NCI-H510A treated with DMSO at 0.1 percent for 48 hours (cell line): ENCODE data around the gene VENTX.

Experiments used
- DNase-seq: peaks from one replicate; lab custom pipeline; 2025; lab: John Stamatoyannopoulos, UW

VENTX gene

DNA sequence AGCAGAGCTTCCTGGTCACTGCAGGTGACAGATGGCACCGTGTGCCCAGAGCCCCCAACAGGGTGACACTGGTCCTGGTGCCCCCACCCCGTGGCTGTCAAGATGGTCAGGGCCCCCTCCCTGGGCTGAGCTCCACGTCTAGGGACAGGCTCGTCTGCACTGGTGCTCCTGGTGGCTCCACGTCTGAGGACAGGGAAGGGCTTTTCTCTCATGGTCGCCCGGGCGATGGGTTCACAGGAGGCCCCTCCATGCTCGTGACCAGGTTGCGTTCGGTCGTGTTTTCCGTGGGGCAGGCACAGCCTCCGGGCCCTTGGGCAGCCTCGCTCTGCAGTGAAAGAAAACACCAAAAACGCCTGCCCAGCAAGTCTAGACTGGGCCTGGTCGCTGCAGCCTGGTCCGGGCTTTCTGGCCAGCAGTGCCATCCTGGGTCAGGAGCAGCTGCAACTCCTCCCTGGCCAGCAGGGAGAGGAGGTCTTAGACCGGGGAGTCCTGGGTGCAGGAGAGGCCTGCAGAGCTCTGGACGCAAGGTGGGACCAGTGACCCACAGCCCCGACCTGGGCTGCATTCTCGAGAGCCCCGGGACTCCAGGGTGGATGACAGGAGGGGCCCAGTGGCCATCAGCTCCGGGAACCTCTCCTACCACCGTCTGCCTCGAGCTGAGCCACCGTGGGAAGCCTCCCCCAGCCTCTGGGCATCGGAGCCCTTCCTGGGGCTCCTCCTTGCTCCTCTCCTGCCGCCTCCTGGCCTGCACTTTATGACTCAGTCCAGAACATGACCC, 35.5 kb upstream of the VENTX start:
- DNase-seq = no peak

DNA sequence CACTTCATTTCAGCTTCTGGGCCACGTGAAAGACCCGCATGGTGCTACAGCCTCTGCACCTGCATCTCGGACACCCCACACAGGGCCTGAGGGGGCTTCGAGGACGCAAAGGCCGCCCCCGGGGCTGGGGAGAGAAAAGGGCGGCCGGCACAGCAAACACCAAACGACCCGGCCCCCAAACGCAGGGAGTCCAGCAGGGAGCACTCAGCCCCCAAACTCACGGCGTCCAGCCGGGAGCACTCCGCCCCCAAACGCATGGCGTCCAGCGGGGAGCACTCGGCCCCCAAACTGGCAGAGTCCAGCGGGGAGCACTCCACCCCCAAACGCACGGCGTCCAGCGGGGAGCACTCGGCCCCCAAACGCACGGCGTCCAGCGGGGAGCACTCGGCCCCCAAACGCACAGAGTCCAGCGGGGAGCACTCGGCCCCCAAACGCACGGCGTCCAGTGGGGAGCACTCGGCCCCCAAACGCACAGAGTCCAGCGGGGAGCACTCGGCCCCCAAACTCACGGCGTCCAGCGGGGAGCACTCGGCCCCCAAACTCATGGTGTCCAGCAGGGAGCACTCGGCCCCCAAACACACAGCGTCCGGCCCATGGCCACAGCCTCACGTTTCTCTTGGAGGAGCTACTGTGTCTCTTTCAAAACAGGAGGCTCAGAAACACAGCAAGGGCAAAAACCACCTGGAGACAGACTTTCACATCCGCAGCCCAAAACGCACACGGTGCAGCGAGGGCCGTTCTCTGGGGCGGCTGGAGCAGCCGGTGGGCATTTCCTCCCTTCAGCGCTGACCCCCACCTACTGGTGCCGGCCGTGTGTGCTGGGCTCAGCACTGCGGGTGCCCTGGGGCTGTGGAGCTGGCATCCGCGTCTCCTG, 34.6 kb upstream of the VENTX start:
- DNase-seq = no peak

DNA sequence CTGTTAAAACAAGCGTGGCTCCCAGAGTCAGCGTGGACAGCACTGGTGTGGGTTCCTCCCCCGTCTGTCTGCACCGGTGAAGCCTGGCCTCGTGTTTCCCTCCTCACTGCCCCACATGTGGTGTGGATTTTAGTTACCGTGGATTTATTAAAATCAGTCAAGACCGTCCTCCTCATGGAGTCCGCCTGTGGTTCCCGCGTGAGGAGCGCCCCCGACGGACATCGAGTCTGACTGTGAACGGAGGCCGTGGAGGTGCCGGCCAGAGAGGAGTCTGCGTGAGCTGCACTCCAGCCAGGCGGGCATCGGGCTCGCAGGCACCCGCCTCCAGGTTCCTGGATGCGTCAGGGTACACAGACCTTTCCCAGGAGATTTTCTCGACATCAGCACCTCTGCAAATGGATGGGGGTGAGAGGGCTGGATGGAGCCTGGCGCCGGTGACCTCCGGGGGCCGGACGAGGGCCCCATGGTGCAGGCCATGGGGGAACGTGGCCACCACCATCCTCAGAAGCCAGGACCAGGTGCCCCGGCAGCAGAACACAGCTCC, 33.9 kb upstream of the VENTX start:
- DNase-seq = no peak

DNA sequence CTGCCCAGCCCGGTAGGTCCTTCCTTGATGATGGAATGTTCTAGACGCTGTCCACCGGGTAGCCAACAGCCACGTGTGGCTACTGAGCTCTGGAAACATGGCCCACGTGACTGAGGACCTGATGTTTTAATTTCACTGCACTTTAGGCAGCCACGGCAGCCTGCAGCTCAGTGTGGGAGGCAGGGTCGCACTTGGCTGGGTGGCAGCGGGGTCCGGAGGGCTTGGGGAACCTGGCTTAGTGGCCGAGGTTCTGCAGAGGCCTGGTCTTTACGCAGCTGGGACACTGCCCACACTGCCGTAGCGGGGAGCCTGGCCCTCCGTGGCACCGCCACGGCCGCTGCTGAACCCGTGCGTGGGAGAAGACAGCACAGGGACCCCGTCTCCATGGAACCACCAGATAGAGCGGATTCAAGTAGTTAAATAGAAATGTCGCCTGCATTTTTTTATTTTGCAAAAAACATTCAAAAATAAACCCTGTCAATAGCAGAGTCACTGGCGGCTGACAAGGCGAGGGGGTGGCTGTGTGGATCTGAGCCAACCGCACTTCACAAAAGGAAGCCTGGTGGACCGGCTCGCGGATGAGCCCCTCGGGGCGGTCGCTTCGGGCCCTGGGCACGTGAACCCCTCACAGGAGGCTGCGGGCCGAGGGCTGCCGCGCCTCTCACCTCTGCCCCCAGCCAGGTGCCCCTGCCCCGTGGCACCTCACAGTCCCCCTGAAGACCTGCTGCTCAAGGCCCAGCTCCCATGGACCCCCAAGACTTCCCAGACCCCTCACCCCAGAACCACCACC, 33.2 kb upstream of the VENTX start:
- DNase-seq = no peak

- DNase-seq = no peak
These were observed 32.5 kb upstream of the VENTX start for GRCh38 chr10:133205146-133205545.

DNA sequence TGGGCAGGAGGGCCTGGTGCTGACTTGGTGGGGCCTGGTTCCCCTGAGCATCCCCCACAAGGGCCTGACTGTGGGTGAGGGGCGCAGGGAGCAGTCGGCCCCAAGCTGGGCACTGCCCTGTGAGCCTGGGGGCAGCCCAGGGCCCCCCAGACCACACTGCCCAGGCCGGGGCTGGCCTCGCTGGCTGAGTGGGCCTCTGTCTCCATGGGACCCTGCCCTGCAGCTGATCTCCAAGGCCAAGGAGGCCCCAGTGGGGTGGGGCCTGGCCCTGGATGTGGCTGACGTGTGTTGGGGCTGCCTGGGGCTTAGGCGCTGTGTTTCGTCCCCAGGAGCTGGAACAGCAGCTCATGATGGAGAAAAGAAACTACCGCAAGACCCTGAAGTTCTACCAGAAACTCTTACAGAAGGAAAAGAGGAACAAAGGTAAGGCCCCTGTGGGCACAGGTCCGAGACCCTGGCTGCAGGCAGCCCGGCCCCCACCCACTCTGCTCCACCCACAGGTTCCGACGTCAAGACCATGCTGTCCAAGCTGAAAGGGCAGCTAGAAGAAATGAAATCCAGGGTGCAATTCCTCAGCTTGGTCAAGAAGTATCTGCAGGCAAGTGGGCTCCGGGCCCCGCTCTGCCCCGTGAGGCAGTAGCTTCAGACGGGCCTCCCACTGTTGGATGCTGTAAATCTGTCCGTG, 31.2 kb upstream of the VENTX start:
- DNase-seq = no peak

DNA sequence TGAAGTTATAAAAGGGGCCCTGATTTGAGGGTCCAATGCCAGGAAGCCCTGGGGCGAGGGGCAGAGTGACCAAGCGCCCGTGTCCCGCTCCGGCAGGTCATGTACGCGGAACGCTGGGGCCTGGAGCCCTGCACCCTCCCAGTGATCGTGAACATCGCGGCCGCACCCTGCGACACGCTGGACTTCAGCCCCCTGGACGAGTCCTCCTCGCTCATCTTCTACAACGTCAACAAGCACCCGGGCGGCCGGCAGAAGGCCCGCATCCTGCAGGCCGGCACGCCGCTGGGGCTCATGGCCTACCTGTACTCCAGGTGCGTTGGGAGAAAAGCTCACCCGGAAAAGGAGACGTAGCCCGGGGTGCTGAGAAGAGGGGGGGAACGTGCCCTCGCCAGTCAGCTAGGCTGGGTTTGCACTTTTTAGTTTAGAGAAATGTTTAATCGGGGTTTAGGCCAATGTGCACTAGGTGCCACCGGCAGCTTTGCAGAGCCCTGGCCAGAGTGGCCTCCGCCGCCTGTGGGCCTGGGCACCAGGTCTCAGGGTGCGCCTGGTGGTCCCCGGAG, 30.5 kb upstream of the VENTX start:
- DNase-seq = no peak

- DNase-seq = no peak
These were observed 30.0 kb upstream of the VENTX start for GRCh38 chr10:133207627-133208026.

DNA sequence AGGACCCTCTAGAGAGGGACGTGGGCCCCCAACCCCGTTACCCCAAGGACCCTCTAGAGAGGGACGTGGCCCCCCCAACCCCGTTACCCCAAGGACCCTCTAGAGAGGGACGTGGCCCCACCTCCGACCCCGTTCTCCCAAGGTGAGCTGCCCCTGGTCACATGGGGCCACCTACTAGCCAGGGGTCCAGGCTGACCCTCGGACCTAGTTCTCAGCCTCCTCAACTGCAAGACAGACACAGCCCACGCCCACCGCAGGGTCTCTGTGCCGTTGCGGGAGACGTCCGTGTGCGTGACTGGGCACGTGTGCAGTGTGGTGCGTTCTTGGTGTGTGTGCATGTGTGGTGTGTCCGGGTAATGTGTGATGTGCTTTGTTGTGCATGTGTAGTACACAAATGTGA, 29.2 kb upstream of the VENTX start:
- DNase-seq = no peak

DNA sequence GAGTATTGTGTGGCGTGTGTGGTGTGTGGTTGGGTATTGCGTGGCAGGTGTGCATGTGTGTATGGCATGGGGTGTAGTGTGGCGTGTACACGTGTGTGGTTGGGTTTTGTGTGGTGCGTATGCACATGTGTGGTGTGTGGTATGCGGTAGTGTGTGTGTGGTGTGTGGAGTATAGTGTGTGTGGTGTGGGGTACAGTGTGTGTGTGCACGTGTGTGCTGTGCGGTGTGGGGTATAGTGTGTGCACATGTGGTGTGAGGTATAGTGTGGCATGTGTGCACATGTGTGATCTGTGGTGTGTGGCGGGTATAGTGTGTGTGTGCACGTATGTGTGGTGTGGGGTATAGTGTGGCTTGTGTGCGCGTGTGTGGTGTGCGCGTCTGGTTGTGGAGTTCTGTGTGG, 28.5 kb upstream of the VENTX start:
- no peak for DNase-seq

GRCh38 chr10:133209641-133210040, 28.0 kb upstream of the VENTX start:
- DNase-seq = no peak

- DNase-seq = no peak
These were observed 27.1 kb upstream of the VENTX start for GRCh38 chr10:133210398-133211140.

DNA sequence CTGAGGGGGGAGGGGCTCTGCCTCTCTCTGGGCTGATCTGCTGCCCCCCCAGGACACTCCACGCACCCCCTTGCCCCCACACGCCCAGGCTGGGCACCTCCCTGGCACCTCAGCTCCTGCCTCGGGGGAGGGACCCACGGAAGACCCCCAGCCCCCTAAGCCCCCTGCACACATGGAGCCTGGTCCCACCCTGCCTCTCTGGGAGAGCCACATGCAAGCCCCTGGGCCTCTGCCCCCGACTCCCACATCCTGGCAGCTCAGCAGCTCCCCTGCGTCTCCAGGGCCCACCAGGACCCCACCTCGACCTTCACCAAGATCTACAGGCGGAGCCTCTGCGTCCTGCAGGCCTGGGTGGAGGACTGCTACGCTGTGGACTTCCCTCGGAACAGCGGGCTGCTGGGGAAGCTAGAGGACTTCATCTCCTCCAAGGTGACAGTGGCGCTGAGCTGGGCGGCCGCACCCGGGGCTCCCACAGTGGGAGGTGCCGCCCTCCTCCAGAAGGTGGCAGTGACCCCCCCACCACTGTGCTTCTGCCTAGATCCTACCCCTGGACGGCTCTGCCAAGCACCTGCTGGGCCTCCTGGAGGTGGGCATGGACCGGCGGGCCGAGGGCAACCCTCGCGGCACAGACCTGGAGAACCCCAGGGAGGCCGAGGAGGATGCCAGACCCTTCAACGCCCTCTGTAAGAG, 26.4 kb upstream of the VENTX start:
- no peak for DNase-seq

- DNase-seq = no peak
These were observed 25.4 kb upstream of the VENTX start for GRCh38 chr10:133211959-133212852.

GRCh38 chr10:133212853-133213494, 24.7 kb upstream of the VENTX start:
- no peak for DNase-seq

DNA sequence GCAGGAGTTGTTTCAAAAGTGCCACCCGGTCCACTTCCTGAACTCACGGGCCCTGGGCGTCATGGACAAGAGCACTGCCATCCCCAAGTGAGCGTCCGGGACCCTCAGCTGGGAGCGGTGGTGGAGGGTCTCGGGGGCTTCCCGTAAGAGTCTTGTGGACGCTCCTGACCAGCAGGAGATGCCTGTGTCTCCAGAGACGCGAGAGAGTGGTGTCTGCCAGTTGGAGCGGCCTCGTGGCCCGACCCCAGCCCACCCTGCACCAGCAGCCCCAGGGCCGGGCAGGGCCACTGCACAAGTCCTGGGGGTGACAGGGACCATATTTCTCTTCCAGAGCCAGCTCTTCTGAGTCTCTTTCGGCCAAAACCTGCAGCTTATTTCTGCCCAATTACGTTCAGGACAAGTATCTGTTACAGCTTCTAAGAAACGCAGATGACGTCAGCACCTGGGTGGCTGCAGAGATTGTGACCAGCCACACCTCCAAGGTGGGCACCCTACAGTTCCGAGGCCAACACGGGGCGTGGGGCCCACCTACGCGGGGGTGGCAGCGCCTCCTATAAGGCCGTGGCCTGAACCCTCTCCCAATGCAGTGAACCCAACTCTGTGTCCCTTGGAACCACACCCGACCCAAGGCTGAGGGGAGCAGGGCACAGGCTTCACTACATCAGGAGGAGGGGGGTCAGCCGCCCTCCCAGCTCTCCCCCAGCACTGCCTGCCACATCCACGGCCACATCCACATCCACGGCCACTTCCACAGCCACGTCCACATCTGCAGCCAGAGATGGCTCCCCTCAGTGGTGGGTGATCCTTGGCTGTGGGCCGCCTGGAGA, 23.8 kb upstream of the VENTX start:
- no peak for DNase-seq
